Panc1 (cell line): ENCODE results near the gene DCAF8L1. TPM values are rescaled to one million over a fixed set of nuclear protein-coding genes. Genes with fewer than 3 reads are reported as not detected.
"Not testable (repeated sequence)": the region's sequence is repeated elsewhere in the genome, so short reads cannot be mapped to it uniquely, and the experiment has no call there.

Experiments
- ATAC-seq: fragments of 200-7000 bp; cut with Tn5 transposase; 2 replicates; pipeline ENCODE4 v1.9.1; 2020; ENCODE audit warnings: mild to moderate bottlenecking, moderate library complexity
- BruUV-seq: library from RNA; stranded (reverse); fragments of 400-500 nt; replicated peaks from 2 replicates; lab custom pipeline; 2021; lab: Mats Ljungman, UMichigan
- CTCF ChIA-PET: fragments of 300-600 bp; sonication (Branson Sonifier 250); formaldehyde crosslinking; loops from one replicate; lab custom pipeline; 2022; ENCODE audit warnings: antibody characterized with exemption; lab: Charles Lee
- POLR2A ChIA-PET: fragments of 300-600 bp; sonication (Branson Sonifier 250); formaldehyde crosslinking; loops from one replicate; lab custom pipeline; 2022; ENCODE audit warnings: antibody characterized with exemption; lab: Charles Lee
- DNase-seq: peaks from one replicate; pipeline ENCODE4 v3.0.0-alpha.2; 2010; ENCODE audit warnings: low read depth, low spot score
- H3K27ac ChIP-seq: 2 replicates; pipeline ENCODE4 v1.5.1; 2011; ENCODE audit warnings: mild to moderate bottlenecking, low read length, inconsistent platforms
- H3K27me3 ChIP-seq: fragments of 200-500 bp; sonication (Bioruptor generic); 2 replicates; pipeline ENCODE4 v1.6.0; 2014; ENCODE audit warnings: low read length, inconsistent platforms; ENCODE audit not compliant: control insufficient read depth, insufficient read depth
- H3K36me3 ChIP-seq: fragments of 200-500 bp; sonication (Bioruptor generic); 2 replicates; pipeline ENCODE4 v1.5.1; 2014; ENCODE audit warnings: inconsistent platforms, mild to moderate bottlenecking, low read length, moderate library complexity; ENCODE audit not compliant: control insufficient read depth, insufficient read depth
- H3K4me1 ChIP-seq: 2 replicates; pipeline ENCODE4 v1.5.1; 2011; ENCODE audit warnings: inconsistent platforms, mild to moderate bottlenecking, low read length, moderate library complexity; ENCODE audit not compliant: control insufficient read depth, insufficient read depth
- H3K4me3 ChIP-seq, 2 experiments: 2 replicates each; pipeline ENCODE4 v1.5.1; 2011 to 2012; ENCODE audit warnings: low read depth in 2 of 2, low read length in 2 of 2, mild to moderate bottlenecking in 2 of 2, inconsistent platforms in 1 of 2, moderate library complexity in 1 of 2
- H3K9me3 ChIP-seq: fragments of 200-500 bp; sonication (Bioruptor generic); 2 replicates; pipeline ENCODE4 v1.5.1; 2014; ENCODE audit warnings: low read depth, mild to moderate bottlenecking, inconsistent platforms, low read length, moderate library complexity; ENCODE audit not compliant: control insufficient read depth, insufficient read depth
- POLR2AphosphoS5 ChIP-seq: IDR thresholded peaks from 2 replicates; pipeline ENCODE4 v1.6.1; 2012; ENCODE audit warnings: mild to moderate bottlenecking, low read depth, low read length, moderate library complexity
- SIN3A ChIP-seq: IDR thresholded peaks from 2 replicates; pipeline ENCODE4 v1.6.1; 2012; ENCODE audit warnings: low read depth, mild to moderate bottlenecking, low read length, moderate library complexity, borderline replicate concordance; ENCODE audit not compliant: insufficient read depth
- TCF7L2 ChIP-seq: IDR thresholded peaks from 2 replicates; pipeline ENCODE4 v1.6.1; 2011; ENCODE audit warnings: mild to moderate bottlenecking, low read depth, low read length, inconsistent platforms
- in situ Hi-C: cut with HindIII; loops from 2 replicates; pipeline ENCODE4 v1.10.0; 2016; ENCODE audit warnings: low sequenced_read_pairs, low pct_unique_long_range_greater_than_20kb
- intact Hi-C: fragments of 100-400 bp; cut with micrococcal nuclease; formaldehyde crosslinking; loops from one replicate; pipeline ENCODE4 v1.10.0; 2022; ENCODE audit not compliant: unreplicated experiment
- total RNA-seq: library from RNA; stranded (reverse); gene quantifications from one replicate; pipeline ENCODE4 v1.2.1, GENCODE V29; 2021; ENCODE audit not compliant: unreplicated experiment
- TF ChIP-seq, protein P1 (sequence below): fragments of 450-650 bp; IDR thresholded peaks from 2 replicates; pipeline ENCODE4 v1.5.1; 2017; ENCODE audit warnings: mild to moderate bottlenecking
- TF ChIP-seq, protein P2 (sequence below), 2 experiments: IDR thresholded peaks; 2 replicates each; pipeline ENCODE4 v1.6.1; 2011 to 2012; ENCODE audit warnings: low read depth in 2 of 2, control low read depth in 1 of 2, low read length in 1 of 2, mild to moderate bottlenecking in 1 of 2, moderate library complexity in 1 of 2; ENCODE audit not compliant: insufficient read depth in 1 of 2

DCAF8L1 gene
- total RNA-seq, 1 experiment from 2014 or later, result not detected

DNA sequence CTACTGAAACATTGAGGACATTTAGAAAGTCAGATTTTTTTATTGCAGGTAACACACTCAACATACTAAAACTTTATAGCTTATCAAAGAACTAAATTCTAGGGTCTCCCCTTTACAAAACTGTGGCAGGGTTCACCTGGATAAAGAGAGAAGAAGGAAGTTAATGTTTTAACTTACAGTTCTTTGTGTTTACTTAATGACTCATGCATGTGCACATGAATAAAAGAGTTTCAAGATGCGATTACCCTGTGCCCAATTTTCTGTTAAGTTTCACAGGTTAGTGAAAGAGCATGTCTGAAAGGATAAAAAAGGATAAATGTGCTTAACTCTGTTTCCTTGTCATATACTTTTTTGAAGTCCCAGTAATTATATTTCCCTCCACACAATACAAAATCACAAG, 16.8 kb downstream of the DCAF8L1 start:
- in situ Hi-C loops (no loop called here), intact Hi-C loops (no loop called here)
- Histone ChIP-seq H3K4me3 (no peak overlapping the region), H3K4me1 (no peaks in the 10 kb centered on the region), H3K36me3 (no peaks in the 10 kb centered on the region), H3K9me3 (no peaks in the 10 kb centered on the region), H3K27me3 (no peaks in the 10 kb centered on the region), H3K27ac (no peak overlapping the region)
- ChIA-PET CTCF (no interaction called here), POLR2A (no interaction called here)
- BruUV-seq, result no TSS peak
- TF ChIP-seq TCF7L2 (no peak), POLR2AphosphoS5 (no peak)
- no peak for ATAC-seq
- no peak for DNase-seq

DNA sequence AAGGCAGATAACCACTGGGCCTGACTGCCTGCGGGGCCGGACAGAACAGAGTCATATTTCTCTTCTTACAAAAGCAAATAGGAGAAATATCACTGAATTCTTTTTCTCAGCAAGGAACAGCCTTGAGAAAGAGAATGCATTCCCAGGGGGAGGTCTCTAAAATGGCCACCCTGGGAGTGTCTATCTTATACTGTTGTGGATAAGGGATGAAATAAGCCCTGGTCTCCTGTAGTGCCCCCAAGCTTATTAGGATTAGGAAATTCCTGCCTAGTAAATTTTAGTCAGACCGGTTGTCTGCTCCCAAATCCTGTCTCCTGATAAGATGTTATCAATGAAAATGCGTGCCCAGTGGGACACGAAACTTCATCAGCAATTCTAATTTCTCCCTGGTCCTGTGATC, 20.8 kb downstream of the DCAF8L1 start:
- in situ Hi-C loops, result not testable (repeated sequence)

DNA sequence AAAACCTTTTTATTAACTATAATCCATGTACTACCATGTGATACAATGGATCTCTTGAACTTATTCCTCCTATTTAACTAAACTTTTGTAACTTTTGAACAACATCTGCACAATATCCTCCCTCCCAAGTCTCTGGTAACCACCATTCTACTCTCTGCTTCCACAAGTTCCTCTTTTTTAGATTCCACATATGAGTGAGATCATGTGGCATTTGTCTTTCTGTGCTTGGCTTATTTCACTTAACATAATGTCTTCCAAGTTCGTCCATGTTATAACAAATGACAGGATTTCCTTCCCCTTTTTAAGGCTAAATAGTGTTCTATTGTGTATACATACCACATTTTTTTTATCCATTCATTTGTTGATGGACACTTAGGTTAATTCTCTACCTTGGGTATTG, 28.1 kb downstream of the DCAF8L1 start:
- CTCF ChIA-PET, result no interaction called here
- H3K27me3 ChIP-seq, result no peaks in the 10 kb centered on the region
- POLR2A ChIA-PET, result no interaction called here
- DNase-seq (no peak), ATAC-seq (no peak)
- in situ Hi-C loops, result no loop called here
- BruUV-seq, result no TSS peak
- H3K9me3 ChIP-seq, result no peaks in the 10 kb centered on the region
- no peaks in the 10 kb centered on the region for H3K4me1 ChIP-seq
- H3K36me3 ChIP-seq, result no peaks in the 10 kb centered on the region
- H3K27ac ChIP-seq, result no peak overlapping the region
- no peak overlapping the region for H3K4me3 ChIP-seq
- intact Hi-C loops, result no loop called here
- TF ChIP-seq SIN3A, result no peak
- no peak for TF ChIP-seq TCF7L2
- TF ChIP-seq, protein P1, sequence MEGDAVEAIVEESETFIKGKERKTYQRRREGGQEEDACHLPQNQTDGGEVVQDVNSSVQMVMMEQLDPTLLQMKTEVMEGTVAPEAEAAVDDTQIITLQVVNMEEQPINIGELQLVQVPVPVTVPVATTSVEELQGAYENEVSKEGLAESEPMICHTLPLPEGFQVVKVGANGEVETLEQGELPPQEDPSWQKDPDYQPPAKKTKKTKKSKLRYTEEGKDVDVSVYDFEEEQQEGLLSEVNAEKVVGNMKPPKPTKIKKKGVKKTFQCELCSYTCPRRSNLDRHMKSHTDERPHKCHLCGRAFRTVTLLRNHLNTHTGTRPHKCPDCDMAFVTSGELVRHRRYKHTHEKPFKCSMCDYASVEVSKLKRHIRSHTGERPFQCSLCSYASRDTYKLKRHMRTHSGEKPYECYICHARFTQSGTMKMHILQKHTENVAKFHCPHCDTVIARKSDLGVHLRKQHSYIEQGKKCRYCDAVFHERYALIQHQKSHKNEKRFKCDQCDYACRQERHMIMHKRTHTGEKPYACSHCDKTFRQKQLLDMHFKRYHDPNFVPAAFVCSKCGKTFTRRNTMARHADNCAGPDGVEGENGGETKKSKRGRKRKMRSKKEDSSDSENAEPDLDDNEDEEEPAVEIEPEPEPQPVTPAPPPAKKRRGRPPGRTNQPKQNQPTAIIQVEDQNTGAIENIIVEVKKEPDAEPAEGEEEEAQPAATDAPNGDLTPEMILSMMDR, result no peak
- TF ChIP-seq POLR2AphosphoS5, result no peak
- TF ChIP-seq, protein P2, sequence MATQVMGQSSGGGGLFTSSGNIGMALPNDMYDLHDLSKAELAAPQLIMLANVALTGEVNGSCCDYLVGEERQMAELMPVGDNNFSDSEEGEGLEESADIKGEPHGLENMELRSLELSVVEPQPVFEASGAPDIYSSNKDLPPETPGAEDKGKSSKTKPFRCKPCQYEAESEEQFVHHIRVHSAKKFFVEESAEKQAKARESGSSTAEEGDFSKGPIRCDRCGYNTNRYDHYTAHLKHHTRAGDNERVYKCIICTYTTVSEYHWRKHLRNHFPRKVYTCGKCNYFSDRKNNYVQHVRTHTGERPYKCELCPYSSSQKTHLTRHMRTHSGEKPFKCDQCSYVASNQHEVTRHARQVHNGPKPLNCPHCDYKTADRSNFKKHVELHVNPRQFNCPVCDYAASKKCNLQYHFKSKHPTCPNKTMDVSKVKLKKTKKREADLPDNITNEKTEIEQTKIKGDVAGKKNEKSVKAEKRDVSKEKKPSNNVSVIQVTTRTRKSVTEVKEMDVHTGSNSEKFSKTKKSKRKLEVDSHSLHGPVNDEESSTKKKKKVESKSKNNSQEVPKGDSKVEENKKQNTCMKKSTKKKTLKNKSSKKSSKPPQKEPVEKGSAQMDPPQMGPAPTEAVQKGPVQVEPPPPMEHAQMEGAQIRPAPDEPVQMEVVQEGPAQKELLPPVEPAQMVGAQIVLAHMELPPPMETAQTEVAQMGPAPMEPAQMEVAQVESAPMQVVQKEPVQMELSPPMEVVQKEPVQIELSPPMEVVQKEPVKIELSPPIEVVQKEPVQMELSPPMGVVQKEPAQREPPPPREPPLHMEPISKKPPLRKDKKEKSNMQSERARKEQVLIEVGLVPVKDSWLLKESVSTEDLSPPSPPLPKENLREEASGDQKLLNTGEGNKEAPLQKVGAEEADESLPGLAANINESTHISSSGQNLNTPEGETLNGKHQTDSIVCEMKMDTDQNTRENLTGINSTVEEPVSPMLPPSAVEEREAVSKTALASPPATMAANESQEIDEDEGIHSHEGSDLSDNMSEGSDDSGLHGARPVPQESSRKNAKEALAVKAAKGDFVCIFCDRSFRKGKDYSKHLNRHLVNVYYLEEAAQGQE (IDR thresholded peaks at IDR 0.05; ENCODE audit: insufficient read depth in 1 of 2, low read depth in 2 of 2, low read length in 1 of 2), result no peak

More for the DNA sequence above, 20.8 kb downstream of the DCAF8L1 start:
- CTCF ChIA-PET, BruUV-seq, H3K27me3 ChIP-seq, DNase-seq, H3K27ac ChIP-seq, intact Hi-C loops, POLR2A ChIA-PET, H3K9me3 ChIP-seq, H3K4me1 ChIP-seq, H3K4me3 ChIP-seq, ATAC-seq, H3K36me3 ChIP-seq: not testable (repeated sequence)
